ENCODE measurements around the gene DCLK3.

DNA sequence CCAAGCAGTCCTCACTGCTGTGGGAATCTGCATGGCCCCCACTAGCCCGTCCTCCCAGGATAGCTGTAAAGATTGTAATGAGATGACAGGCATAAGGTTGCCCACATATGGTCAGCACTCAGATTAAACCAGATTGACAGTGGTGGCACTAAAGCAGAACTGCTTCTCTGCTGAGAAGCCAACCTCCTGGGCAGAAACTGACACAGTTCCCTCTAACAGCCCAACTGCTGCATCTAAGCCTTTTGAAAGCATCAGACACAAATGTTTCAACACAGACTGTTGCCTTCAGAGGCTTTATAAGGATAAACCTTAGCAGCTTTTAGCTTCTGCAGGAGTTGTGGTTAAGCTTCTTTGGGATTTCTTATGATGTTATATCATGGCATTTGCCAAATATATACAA, 13.0 kb downstream of the DCLK3 start:
- no peak for TF ChIP-seq POLR2A (IDR thresholded peaks at IDR 0.05)
- TF ChIP-seq, protein P1, sequence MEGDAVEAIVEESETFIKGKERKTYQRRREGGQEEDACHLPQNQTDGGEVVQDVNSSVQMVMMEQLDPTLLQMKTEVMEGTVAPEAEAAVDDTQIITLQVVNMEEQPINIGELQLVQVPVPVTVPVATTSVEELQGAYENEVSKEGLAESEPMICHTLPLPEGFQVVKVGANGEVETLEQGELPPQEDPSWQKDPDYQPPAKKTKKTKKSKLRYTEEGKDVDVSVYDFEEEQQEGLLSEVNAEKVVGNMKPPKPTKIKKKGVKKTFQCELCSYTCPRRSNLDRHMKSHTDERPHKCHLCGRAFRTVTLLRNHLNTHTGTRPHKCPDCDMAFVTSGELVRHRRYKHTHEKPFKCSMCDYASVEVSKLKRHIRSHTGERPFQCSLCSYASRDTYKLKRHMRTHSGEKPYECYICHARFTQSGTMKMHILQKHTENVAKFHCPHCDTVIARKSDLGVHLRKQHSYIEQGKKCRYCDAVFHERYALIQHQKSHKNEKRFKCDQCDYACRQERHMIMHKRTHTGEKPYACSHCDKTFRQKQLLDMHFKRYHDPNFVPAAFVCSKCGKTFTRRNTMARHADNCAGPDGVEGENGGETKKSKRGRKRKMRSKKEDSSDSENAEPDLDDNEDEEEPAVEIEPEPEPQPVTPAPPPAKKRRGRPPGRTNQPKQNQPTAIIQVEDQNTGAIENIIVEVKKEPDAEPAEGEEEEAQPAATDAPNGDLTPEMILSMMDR (IDR thresholded peaks at IDR 0.05 in 4 of 5, conservative IDR thresholded peaks at IDR 0.05 in 1 of 5): no peak
